Loucy (cell line): ENCODE measurements around the gene GRIP1.

Source experiments
- CTCF ChIP-seq: fragments of 200-600 bp; sonication (generic); conservative IDR thresholded peaks from 2 replicates; pipeline ENCODE4 v1.5.1; 2014; ENCODE audit warnings: mild to moderate bottlenecking, antibody characterized with exemption, low read length
- EZH2phosphoT487 ChIP-seq: fragments of 200-600 bp; IDR thresholded peaks from 2 replicates; pipeline ENCODE4 v1.6.1; 2018; ENCODE audit warnings: antibody characterized with exemption, mild to moderate bottlenecking, moderate library complexity, borderline replicate concordance

GRCh38 chr12:66709457-66709773, 30.5 kb upstream of the GRIP1 start:
- no peak for TF ChIP-seq CTCF
- TF ChIP-seq EZH2phosphoT487 = no peak
